Fibroblast of lung (primary cell): ENCODE measurements around the gene WNK2.

Experiments used
- CTCF ChIP-seq, 2 donors: IDR thresholded peaks in 1 of 2; conservative IDR thresholded peaks in 1 of 2; 1 replicate in 1 of 2; 2 replicates in 1 of 2; pipeline ENCODE4 v1.5.1; 2011 to 2012; ENCODE audit warnings: low read length in 2 of 2, control low read depth in 1 of 2, inconsistent platforms in 1 of 2, low read depth in 1 of 2, mild to moderate bottlenecking in 1 of 2
- EZH2 ChIP-seq: IDR thresholded peaks from 2 replicates; pipeline ENCODE4 v1.5.1; 2012; ENCODE audit warnings: low read length, control low read depth, mild to moderate bottlenecking; ENCODE audit errors: missing control alignments

GRCh38 chr9:93192721-93193387 is 8.9 kb downstream of the WNK2 start:
- TF ChIP-seq CTCF (conservative IDR thresholded peaks at IDR 0.05 in 1 of 2, IDR thresholded peaks at IDR 0.05 in 1 of 2; ENCODE audit: low read depth in 1 of 2, low read length in 2 of 2) (no peak), EZH2 (no peak)
